Measurements from ENCODE around the gene COA5.

- no peak for TF ChIP-seq CTCF (IDR thresholded peaks at IDR 0.05)
- no peak for TF ChIP-seq POLR2A (IDR thresholded peaks at IDR 0.05)
Measured at GRCh38 chr2:98608962-98609604, 771 bp upstream of the COA5 start.
